Heart right ventricle (tissue), 16 donors: ENCODE measurements around the gene TCOF1. TPM values are rescaled to one million over a fixed set of nuclear protein-coding genes. Genes with fewer than 3 reads are reported as not detected.

Source experiments
- ATAC-seq, 8 donors: fragments of 200-7000 bp; cut with Tn5 transposase; one replicate each; pipeline ENCODE4 v1.9.1; 2020; ENCODE audit warnings: mild to moderate bottlenecking in 8 of 8, moderate library complexity in 8 of 8, moderate number of reproducible peaks in 1 of 8
- DNase-seq, 2 donors: peaks; one replicate each; pipeline ENCODE4 v3.0.0-alpha.2; 2020
- H3K27ac ChIP-seq, 10 donors: fragments of 200-600 bp; sonication (generic) in 2 of 10; one replicate each; pipeline versions ENCODE4 v1.5.0 to v1.8.0; 2020 to 2022; ENCODE audit warnings: mild to moderate bottlenecking in 3 of 10
- H3K27me3 ChIP-seq, 7 donors: fragments of 200-600 bp; one replicate each; pipeline ENCODE4 v1.8.0; 2021 to 2022; ENCODE audit warnings: mild to moderate bottlenecking in 2 of 7
- H3K36me3 ChIP-seq, 9 donors: fragments of 200-600 bp; sonication (generic) in 1 of 9; one replicate each; pipeline versions ENCODE4 v1.5.0 to v1.8.0; 2020 to 2022; ENCODE audit warnings: mild to moderate bottlenecking in 2 of 9
- H3K4me1 ChIP-seq, 9 donors: fragments of 200-600 bp; sonication (generic) in 1 of 9; one replicate each; pipeline versions ENCODE4 v1.5.0 to v1.8.0; 2020 to 2022; ENCODE audit warnings: mild to moderate bottlenecking in 4 of 9
- H3K4me3 ChIP-seq, 10 donors: fragments of 200-600 bp; sonication (generic) in 2 of 10; one replicate each; pipeline versions ENCODE4 v1.5.0 to v1.8.0; 2020 to 2022; ENCODE audit warnings: mild to moderate bottlenecking in 7 of 10, moderate library complexity in 2 of 10
- H3K9me3 ChIP-seq, 11 donors: fragments of 200-600 bp in 10 of 11; sonication (generic) in 2 of 11; one replicate each; pipeline versions ENCODE4 v1.5.0 to v1.8.0; 2013 to 2022; ENCODE audit warnings: mild to moderate bottlenecking in 2 of 11, control low read depth in 1 of 11, moderate library complexity in 1 of 11
- WGBS, 2 donors: extraction: QIAGEN DNeasy Blood & Tissue Kit; methylation state at CpG; one replicate each; pipeline ENCODE4 v1.1.7; 2013; ENCODE audit warnings: inconsistent platforms in 1 of 2; 5-methylcytosine and 5-hydroxymethylcytosine counted together
- intact Hi-C, 10 donors: fragments of 100-400 bp; cut with DNase I; formaldehyde crosslinking; loops; one replicate each; pipeline versions ENCODE4 v1.11.1 to v1.14.2; 2022
- long read RNA-seq, 3 donors: library from polyadenylated mRNA; unstranded; transcript quantifications; one replicate each; pipeline ENCODE4 v2.0.0, GENCODE V29; 2020 to 2021
- polyA plus RNA-seq, 2 donors: library from polyadenylated mRNA; stranded (reverse); fragments of 200-250 nt; gene quantifications; one replicate each; pipeline ENCODE4 v1.2.3, GENCODE V29; 2013
- total RNA-seq, 10 donors: library from RNA; stranded (reverse); fragmentation: NEBNext Ultra II Directional in 3 of 10; extraction: Animal tissue kit (Norgen Biotek cat#: 25700) in 3 of 10; gene quantifications; one replicate each; pipeline versions ENCODE4 v1.2.1 to v1.2.4, GENCODE V29; 2021 to 2023
- TF ChIP-seq, protein P1 (sequence below), 9 donors: fragments of 200-600 bp; sonication (generic) in 2 of 9; IDR thresholded peaks; one replicate each; pipeline versions ENCODE4 v1.5.0 to v1.8.0; 2021 to 2022; ENCODE audit warnings: antibody characterized with exemption in 9 of 9, mild to moderate bottlenecking in 5 of 9, moderate library complexity in 1 of 9
- donor health status: Arrhythmogenic right ventricular cardiomyopathy.
- donor health status: ischemic (EF 13 %, LVEDD 7.1; RV severe dilation, severe dysfunction).
- donor health status: healthy with polysubstance abuse.
- donor health status: DM: no; HTN: yes; CAD: no.
- donor health status: DM: no; HTN: no; CAD: no.
- donor health status: ischemic (EF 25% LVEDD 6.9; RV normal size, moderate dysfunction).
- donor health status: ischemic (EF 25% LVEDD 5.7; RV mildly dilated, moderate dysfunction).
- donor health status: healthy.
- donor health status: DM: yes; HTN: yes; CAD: no.
- donor health status: Ischemic cardiomyopathy.
- donor health status: ischemic (EF 35%, LVEDD 5.7; RV mildly dilated, moderate dysfunction).
- donor health status: nonischemic (EF 11% LVEDD 7.7; RV severe dilation, severe dysfunction).
- donor health status: DM: yes; HTN: yes; CAD: no.
- donor health status: PGD.
- donor health status: ischemic (EF 29% LVEDD 5.4; RV normal size, mild dysfunction).
- donor health status: nonischemic (EF 23%, LVEDD 6.1; RV moderate dilation, normal function).

The TCOF1 gene, protein sequence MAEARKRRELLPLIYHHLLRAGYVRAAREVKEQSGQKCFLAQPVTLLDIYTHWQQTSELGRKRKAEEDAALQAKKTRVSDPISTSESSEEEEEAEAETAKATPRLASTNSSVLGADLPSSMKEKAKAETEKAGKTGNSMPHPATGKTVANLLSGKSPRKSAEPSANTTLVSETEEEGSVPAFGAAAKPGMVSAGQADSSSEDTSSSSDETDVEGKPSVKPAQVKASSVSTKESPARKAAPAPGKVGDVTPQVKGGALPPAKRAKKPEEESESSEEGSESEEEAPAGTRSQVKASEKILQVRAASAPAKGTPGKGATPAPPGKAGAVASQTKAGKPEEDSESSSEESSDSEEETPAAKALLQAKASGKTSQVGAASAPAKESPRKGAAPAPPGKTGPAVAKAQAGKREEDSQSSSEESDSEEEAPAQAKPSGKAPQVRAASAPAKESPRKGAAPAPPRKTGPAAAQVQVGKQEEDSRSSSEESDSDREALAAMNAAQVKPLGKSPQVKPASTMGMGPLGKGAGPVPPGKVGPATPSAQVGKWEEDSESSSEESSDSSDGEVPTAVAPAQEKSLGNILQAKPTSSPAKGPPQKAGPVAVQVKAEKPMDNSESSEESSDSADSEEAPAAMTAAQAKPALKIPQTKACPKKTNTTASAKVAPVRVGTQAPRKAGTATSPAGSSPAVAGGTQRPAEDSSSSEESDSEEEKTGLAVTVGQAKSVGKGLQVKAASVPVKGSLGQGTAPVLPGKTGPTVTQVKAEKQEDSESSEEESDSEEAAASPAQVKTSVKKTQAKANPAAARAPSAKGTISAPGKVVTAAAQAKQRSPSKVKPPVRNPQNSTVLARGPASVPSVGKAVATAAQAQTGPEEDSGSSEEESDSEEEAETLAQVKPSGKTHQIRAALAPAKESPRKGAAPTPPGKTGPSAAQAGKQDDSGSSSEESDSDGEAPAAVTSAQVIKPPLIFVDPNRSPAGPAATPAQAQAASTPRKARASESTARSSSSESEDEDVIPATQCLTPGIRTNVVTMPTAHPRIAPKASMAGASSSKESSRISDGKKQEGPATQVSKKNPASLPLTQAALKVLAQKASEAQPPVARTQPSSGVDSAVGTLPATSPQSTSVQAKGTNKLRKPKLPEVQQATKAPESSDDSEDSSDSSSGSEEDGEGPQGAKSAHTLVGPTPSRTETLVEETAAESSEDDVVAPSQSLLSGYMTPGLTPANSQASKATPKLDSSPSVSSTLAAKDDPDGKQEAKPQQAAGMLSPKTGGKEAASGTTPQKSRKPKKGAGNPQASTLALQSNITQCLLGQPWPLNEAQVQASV (N-terminal part only)
- total RNA-seq (10 to 100 TPM; 12.4 to 21.3 (median 14.3) TPM), polyA plus RNA-seq (10 to 100 TPM; 12.6 to 14.1 TPM)
- long read RNA-seq, donor 1, partial matches to known transcripts = 30 of 43 reads
- long read RNA-seq, donor 1, other reads (novel, unspliced or antisense) = 12 of 43 reads
- long read RNA-seq, donor 2, partial matches to known transcripts = 14 of 27 reads
- long read RNA-seq, donor 2, other reads (novel, unspliced or antisense) = 9 of 27 reads
- long read RNA-seq, donor 3, partial matches to known transcripts = 30 of 44 reads
- long read RNA-seq, donor 3, other reads (novel, unspliced or antisense) = 14 of 44 reads

DNA sequence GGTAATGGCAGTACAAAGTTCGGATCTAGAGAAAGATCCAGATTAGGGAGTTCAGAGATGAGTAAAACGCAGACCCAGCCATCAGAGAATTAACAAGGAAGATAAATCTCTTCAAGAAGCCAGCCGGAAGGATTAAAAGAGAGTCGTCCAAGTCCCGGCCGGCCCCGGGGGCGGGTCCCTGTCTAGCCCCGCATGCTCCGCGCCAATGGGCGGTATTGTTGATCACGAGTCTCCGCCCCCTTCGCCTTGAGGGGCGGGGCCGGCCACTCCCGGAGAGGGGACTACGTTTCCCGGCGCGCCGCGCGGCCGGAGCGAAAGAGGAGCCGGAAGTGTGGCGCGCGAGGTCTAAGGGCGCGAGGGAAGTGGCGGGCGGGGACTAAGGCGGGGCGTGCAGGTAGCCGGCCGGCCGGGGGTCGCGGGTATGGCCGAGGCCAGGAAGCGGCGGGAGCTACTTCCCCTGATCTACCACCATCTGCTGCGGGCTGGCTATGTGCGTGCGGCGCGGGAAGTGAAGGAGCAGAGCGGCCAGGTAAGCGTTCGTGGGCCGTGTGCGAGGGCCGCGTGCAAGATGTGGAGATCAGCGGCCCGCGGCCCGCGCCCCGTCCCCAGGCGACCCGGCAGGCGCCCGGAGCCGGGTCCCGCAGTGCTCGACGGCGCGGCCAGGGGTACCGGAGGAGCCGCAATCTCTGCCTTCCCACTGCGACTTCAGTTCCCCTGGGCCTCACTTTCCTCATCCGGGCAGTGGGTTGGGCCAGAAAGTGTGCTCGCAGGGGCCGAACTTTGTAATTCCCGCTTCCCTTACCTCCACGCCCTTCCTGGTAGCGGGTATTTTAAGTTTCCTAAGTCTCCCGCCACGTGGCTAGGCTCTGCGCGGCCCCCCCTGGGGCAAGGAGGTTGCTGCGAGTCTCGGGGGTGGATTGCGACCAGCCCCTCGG, at the start of gene TCOF1:
TSS of gene TCOF1 (plus strand) at position 372 of the 935 bp plus-strand sequence. CDS start at position 422, 50 bp downstream.
- H3K4me3 ChIP-seq = peak within 1 kb of the TSS; percentile 72 to 99 (median 92)
- intact Hi-C loops = loop anchor here in 5 of 10 donors (5.0 to 10.0 kb wide), 5 partner anchors 77 to 333 kb away; partner anchors contain the start of gene RPS14 (in 1 of the 5)
- ATAC-seq = peak; percentile 97 to 100 (median 99)
- 0 to 1% methylated on average over 90 of the region's 90 CpGs for WGBS, 2 donors
- TF ChIP-seq, protein P1, sequence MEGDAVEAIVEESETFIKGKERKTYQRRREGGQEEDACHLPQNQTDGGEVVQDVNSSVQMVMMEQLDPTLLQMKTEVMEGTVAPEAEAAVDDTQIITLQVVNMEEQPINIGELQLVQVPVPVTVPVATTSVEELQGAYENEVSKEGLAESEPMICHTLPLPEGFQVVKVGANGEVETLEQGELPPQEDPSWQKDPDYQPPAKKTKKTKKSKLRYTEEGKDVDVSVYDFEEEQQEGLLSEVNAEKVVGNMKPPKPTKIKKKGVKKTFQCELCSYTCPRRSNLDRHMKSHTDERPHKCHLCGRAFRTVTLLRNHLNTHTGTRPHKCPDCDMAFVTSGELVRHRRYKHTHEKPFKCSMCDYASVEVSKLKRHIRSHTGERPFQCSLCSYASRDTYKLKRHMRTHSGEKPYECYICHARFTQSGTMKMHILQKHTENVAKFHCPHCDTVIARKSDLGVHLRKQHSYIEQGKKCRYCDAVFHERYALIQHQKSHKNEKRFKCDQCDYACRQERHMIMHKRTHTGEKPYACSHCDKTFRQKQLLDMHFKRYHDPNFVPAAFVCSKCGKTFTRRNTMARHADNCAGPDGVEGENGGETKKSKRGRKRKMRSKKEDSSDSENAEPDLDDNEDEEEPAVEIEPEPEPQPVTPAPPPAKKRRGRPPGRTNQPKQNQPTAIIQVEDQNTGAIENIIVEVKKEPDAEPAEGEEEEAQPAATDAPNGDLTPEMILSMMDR (IDR thresholded peaks at IDR 0.05) = no peak
- H3K36me3 ChIP-seq = peaks cover 0 to 29% (median 12%) of the 10 kb centered on the region in 9 donors
- peak; percentile 96 to 98 for DNase-seq
- peaks cover 0 to 25% (median 16%) of the 10 kb centered on the region in 9 donors for H3K4me1 ChIP-seq
- no peaks in the 10 kb centered on the region for H3K27me3 ChIP-seq
- H3K27ac ChIP-seq = peak within 1 kb of the TSS in 9 of 10 donors; percentile 49 to 87 (median 62)
- H3K9me3 ChIP-seq = no peaks in the 10 kb centered on the region

DNA sequence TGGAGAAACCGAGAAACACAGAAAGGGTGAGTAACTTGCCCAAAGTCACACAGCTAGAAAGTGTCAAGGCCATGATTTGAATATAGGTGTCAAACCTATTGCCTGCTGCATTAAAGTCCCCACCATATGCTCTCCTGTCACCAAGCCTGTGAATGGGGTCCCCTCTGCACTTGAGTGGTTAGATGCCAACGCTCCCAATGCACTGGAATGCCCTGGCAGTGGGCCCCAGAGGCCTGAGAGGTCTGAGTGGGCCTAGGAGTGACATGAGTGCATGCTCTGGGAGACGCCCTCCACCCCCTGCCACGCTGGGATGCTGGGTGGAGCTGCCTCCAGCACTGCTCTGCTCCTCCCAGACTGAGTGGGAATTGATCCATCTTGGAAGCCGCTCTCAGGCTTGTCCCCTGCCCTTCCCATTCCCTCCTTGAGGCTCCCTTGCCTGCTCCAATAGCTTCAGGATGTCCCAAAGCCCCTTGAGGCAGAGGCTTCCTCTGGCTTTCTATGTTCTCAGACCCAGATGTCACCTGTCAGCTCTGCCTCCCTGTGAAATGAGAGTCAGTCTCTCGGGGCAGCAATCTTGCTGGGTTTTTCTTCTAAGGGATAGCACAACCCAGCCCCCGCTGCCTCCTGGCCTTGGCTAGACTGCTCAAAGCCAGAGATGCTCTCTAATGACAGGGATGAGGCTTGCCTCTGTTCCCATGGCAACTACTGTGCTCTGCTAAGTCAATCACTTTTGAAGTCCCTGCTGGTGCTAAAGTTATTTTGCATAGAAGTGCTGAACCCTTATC, 48.2 kb upstream of the TCOF1 start:
- H3K36me3 ChIP-seq = no peaks in the 10 kb centered on the region
- H3K4me3 ChIP-seq = no peak overlapping the region
- WGBS, 2 donors = 55 to 62% methylated on average over 7 of the region's 7 CpGs
- H3K4me1 ChIP-seq = peaks cover 0 to 8% (median 0%) of the 10 kb centered on the region in 9 donors
- no peaks in the 10 kb centered on the region for H3K9me3 ChIP-seq
- DNase-seq (no peak), ATAC-seq (peak in 2 of 8 donors; percentile 22 to 64)
- intact Hi-C loops = no loop called here
- H3K27me3 ChIP-seq = peaks cover 0 to 7% (median 0%) of the 10 kb centered on the region in 7 donors
- TF ChIP-seq, protein P1 (IDR thresholded peaks at IDR 0.05) = no peak
- no peak overlapping the region for H3K27ac ChIP-seq

DNA sequence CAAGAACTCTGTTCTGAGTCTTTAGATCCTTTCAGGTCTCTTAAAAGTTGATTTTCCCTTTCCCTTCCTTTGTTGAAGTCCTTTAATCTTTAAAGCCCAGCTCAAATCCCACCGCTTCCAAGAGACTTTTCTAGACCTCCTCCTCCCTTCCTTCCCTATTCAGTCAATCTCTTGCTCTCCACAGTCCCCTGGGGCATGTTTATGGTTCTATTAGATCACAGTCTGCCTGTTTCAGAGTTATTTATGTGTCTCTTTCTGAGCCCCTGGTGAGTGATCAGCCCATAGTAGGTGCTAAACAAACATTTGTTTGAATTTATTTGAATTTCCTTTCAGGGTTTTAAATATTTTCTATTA, 47.6 kb upstream of the TCOF1 start:
- H3K9me3 ChIP-seq = no peaks in the 10 kb centered on the region
- ATAC-seq (no peak), DNase-seq (no peak)
- peaks cover 0 to 4% (median 0%) of the 10 kb centered on the region in 9 donors for H3K4me1 ChIP-seq
- H3K27ac ChIP-seq = no peak overlapping the region
- TF ChIP-seq, protein P1 (IDR thresholded peaks at IDR 0.05) = no peak
- H3K4me3 ChIP-seq = no peak overlapping the region
- intact Hi-C loops = no loop called here
- H3K36me3 ChIP-seq = no peaks in the 10 kb centered on the region
- 73 to 88% methylated on average over 1 of the region's 1 CpG for WGBS, 2 donors
- H3K27me3 ChIP-seq = peaks cover 0 to 7% (median 0%) of the 10 kb centered on the region in 7 donors
